Kidney glomerular epithelial cell (primary cell): ENCODE measurements around the gene ACVR2B.

Source experiments
- DNase-seq: peaks from one replicate; lab custom pipeline; 2025; lab: John Stamatoyannopoulos, UW

Gene ACVR2B

DNA sequence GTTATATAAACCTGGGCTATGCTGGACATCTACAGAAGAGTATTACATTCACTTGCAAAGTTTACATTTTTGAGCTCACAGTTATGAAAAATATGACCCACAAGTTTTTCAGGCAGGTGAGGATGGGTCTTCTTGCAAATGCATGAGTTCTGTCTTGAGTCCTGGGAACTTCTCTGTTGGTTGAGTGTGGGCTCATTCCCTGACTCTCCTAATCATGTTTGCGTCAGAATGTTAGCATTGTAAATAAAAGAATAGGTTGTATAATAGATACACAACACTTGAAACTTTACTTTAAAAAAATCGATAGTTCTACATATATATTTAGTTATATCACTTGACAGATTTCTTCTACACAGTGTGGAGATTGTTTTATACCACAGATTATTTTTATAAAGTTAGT lies 35.3 kb downstream of the ACVR2B start:
- no peak for DNase-seq

DNA sequence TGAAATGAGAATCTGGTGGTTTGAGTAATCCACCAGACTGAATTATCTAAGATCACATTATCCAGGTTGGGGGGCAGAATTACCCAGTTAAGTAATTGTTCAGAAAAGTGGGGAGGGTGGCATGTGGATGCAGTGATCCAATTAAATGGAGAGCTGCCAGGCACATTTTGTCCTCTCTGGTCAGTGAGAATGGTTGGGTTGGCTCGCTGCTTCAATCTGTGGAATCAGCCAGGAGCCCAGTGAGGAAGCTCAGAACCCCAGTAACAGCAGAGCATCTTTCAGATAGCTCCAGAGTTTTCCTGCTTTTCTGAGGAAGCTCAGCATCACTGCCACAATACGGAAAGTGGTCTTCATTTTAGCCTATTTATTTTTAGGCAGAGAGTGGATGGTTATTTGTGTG lies 36.1 kb downstream of the ACVR2B start:
- DNase-seq, result no peak

DNA sequence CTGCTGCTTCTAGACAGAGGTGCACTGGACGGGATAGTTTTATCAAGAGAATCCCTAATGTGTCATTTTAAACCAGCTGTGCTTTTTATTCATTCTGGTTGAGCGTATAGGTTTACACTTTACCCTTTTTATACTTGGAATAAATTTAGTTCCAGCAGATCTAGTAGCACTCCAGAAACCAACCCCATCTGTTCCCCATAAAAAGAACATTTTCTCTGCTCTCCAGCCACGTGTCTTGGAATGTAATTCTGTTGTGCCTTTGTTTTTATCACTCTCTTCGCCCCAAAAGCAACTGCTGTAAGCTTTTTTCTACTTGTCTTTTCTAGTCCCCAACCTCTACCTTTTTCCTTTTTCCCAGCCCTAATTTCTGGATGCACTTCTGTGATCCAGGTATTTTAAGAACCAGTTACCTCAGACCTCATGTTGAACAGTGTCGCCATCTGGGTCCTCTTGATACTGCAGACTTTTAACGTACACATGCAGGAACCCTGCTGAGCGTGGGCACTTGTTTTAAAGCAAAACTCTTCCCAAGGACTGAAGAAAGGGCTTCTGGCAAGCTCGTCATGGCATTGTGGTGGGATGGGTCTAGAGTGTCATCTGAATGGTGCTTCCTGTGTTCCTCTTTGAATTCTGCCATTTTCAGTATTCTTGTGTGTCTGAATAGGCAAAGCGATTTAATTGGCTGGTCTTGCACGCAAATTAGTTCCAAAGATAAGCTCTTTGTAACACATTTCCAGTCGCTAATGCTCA lies 36.8 kb downstream of the ACVR2B start:
- DNase-seq, result no peak

DNA sequence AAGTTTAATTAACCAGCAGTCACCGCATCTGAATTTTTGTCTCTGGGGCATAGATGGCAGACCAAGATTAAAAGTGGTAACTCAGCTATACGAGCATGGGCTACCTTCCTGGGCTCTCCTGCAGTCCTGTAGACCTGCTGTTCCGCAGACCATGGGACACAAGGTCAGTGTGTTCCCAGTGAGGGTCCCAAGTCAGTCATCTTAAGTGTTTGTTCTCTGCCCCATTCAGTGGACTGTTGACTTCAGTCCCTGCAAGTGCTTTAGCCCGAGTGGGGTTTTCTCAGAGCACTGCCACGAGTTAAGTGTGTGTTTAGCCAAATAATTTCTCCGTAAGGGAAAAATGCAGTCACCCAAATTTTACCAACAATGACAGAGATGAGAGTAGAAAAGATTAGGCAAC lies 37.5 kb downstream of the ACVR2B start:
- DNase-seq, result no peak

DNA sequence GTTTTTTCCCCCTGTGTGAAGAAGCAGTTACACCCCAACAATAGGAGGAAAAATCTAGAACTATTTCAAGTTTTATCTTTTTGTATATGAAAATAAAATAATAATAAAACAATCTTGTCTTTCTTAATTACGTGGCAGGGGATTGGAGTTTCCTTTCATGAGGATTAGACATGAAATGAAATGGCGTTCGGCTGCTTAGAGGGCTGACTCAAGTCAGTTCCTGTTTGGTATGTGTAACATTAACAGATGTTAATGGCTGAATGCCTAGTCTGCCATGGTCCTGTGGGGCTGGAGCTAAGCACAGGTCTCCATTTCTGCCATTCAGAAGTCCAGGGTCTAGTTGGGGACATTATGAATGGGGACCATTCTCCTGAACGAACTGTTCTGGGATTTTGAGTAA lies 39.3 kb downstream of the ACVR2B start:
- DNase-seq, result no peak

DNA sequence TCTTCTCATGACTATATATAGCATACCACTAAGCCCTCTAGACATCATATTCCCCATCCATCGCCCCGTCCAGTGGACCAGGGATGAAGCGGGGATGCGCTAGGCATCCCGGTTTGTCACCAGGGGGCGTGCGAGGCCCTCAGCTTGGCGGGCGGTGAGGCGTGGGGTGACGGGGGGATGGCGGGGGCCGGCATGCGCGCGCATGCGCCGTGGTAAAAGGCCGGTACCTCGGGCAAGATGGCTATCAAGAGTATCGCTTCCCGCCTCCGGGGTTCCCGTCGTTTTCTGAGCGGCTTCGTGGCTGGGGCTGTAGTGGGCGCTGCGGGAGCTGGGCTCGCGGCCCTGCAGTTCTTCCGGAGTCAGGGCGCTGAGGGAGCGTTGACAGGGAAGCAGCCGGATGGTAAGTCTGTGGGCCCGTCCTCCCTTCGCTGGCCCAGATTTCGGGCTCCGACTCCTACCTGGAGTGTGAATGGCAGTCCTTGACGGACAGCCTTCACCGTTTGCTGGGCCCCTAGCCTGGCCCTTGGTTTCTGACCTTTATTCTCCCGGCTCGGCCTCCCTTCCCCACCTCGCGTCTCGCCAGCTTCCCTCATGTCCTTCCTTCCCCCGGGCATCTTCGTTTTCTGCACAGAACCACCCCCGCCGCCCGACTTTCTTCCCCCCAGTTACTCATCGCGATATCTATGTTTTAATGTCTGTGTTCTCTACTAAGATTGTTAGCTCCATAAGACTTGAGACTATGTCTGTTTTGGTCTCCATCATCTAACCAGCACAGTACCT lies 42.6 kb downstream of the ACVR2B start, which contains the start of gene EXOG:
TSS of gene EXOG (plus strand) at position 210 of the 780 bp plus-strand sequence. CDS start at position 238, 28 bp downstream.
- DNase-seq, result peak; percentile 69

DNA sequence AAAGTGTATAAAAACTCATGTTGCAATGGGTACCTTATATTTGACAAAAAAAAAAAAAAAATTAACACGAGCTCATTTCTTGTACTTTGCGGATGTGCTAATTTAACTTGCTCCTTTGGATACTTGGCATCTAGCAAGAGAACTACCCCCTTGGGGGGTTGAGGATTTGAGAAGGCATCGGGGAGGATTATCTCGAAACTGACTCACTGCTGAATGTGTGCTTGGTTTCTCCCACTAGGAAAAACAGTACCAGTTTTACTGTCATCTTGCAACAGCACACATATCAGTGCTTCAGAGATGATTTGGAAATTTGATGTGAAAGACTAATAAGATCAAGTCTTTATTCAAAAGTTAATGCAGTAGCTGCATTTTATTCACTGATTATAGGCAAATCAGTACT lies 43.3 kb downstream of the ACVR2B start:
- DNase-seq, result peak; percentile 22

DNA sequence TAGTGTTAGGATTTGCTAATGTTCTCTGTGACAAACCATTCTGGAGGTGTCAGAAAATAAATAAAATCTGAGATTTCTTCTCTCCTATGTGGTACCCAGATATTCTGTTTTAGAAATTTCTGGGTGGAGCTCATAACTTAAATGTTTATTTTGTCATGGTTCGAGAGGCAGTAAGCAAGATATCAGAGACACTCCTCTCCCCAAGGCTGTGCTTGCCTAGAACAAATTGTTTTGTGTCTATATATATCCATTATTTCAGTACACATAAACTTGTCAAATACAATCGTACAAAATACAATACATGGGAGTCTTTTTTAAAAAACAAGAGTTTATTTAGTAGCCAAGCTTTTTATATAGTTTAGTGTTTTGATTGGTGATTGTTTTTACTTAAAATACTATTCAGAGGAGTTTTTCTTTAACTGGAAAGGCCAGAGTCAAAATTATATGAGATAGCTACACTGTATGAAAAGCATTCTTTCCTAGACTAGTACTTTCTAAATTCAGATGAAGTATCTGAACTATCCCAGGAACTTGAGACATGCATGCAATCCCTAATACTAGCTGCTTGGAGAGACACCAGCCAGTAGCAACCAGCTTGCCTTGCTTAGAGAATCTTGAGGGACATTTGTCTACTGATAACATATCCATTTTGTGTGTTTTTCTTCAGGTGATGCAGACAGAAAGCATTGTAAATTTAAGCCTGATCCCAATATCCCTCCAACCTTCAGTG lies 47.2 kb downstream of the ACVR2B start:
- DNase-seq, result no peak

DNA sequence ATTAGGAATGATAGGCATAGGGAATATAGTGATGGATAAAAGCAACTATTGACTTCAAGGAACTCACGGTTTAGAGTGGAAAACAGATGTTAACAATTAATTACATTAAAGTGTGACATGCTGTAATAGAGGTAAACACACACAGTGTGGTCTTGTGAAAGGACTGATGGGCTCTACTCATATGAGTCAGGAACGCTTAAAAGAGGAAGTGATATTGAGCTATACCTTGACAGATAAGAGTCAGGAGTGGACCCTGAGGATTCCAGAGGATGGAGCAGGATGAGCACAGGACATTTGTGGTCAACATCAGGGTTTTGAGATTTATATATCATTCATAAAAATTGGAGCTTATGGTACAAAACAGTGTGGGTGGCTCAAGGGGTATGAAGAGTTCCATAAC lies 53.4 kb downstream of the ACVR2B start:
- DNase-seq, result no peak

DNA sequence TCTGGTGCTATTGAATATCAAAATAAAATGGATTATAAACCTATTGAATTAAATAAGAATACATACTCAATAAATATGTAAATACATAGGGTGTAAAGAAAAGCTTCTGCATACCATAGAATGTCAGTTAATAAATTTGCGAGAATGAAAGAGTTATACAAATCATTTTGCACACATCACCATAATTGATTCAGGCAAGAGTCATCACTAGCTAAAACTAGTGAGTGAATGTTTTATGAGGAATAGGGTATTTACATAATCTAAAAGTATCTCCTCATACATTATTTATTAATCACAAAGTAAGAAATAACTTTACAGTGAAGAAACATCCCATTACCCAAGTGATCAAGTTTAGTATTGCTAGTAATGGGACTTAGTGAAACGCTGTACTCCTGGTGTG lies 56.0 kb downstream of the ACVR2B start:
- no peak for DNase-seq

DNA sequence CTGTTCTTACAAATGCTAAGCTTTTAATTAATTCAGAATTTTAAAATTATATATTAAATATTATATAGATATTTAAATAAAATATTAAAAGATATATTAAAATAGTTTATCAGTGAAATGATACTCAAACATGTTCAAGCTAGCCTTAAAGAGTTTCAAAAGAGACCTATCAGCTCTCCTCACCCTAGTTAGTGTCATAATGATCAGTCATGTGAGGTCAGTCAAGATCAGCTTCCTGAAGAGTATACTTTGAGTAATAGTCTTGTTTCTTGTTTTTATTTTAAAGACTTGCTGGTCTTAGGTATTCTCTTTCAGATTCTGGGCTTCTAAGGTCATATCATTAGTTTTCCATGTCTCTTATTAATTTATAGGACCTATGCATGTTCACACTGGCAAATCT lies 56.9 kb downstream of the ACVR2B start:
- DNase-seq, result no peak

DNA sequence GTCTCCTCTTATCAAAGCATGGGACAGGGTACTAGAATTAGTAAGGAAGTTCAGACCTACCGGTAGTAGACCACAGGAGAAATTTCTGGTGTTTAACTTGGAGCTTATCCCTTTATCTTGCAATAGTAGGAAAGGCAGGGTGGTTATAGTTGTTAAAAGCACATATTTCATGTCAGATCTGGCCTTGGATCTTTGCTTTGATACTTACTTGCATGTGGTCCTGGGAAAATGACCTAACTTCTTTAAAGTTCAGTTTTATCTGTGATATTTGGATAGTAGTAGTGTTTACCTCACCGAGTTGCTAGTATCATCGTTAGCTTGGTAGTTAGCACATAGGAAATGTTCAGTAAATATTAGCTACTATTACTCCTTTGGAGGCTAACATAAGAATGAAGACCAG lies 57.9 kb downstream of the ACVR2B start:
- no peak for DNase-seq

DNA sequence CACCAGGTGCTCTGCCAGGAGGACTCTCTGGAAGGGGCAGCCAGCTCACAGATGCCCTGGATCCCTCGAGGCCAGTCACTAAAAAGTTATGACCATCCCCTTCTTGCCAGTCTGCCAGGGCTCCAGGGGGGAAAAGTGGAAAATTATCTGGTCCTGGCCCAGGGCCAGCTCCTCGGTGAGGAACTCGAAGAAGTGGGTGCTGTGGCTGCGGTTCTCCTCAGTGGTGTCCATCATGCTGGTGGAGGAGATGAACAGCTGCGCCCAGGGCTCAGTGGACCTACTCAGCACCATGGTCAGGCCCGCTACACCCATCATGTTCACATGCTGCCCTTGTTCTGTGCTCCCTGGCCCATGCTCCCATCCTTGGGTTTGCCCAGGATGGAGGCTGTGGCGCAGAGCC lies 61.7 kb downstream of the ACVR2B start:
- no peak for DNase-seq

DNA sequence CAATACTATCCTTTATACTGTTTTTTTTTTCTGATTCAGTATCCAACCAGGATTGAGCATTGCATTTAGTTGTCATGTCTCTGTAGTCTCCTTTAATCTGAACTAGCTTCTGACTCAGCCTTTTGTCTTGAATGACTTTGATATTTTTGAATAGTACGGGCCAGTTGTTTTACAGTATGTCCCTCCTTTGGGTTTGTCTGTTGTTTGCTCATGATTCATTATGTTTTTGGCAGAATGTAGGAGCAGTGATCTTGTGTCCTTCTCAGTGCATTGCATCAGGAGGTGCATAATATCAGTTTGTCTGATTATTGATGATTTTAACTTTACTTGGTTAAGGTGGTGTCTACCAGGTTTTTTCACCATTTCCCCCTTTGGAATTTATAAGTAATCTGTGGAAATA lies 63.0 kb downstream of the ACVR2B start:
- DNase-seq, result no peak

DNA sequence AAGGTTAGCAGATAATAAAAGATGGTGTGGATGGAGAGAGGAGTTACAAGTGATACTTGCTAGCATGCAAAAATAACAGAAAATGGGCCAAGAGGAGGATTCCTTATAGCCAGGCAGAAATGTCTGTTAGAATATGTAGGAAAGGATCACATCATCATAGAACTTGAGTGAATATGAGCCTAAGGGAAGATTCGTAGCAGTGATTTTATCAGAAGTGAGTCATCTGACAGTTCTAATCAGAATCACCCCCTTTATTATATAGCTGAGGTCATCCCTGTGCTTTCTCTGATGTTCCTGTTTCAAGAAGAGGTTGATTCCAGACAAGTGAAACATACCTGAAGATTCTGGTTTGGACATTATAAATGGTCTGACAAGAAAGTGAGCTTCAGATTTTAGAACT lies 65.3 kb downstream of the ACVR2B start:
- DNase-seq, result no peak

DNA sequence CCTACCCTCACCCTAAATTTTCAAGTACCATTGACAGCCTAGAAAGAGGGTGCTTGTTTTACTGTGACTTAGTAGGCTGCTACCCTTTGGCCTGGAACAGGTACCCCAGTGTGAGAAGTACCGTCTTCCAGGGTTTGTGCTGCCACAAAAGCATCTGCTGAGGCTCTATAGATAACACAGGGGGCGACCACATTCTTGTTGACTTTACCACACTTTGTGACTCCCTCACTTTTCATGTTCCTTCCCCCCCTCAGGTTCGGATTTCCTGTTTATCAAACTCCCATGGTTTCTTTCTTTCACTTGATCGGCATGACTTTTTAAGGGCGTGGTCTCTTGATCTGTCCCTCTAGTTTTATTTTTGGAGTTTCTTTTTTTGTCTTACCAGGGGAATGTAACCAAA lies 66.0 kb downstream of the ACVR2B start:
- no peak for DNase-seq

DNA sequence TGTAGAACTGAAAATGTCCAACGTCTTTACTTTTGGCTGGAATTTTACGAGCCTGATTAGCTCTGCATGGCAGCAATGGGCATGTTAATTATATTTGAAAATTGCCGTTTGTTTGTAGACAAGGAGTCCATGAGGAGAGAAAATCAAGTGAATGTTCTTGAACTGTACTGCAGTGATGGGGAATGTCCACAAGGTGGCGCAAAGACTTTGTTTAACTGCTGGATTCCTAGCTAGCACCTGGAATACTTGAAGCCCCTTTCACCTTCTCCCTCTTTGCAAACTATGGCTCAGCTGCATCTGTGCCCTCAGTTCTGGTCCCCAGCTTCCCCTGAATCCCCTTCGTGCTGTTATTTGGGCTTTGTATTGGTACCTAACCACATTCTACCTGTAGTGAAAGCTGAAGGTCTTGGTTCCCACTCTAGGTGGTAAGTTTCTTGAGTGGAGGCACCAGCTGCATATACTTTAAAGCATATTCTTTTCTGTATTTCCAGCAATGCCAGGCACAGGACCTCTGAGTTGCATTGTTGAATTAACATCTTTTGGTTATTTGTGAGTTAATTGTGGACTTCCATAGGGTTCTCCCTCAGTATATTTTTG lies 67.8 kb downstream of the ACVR2B start:
- DNase-seq, result peak; percentile 57

DNA sequence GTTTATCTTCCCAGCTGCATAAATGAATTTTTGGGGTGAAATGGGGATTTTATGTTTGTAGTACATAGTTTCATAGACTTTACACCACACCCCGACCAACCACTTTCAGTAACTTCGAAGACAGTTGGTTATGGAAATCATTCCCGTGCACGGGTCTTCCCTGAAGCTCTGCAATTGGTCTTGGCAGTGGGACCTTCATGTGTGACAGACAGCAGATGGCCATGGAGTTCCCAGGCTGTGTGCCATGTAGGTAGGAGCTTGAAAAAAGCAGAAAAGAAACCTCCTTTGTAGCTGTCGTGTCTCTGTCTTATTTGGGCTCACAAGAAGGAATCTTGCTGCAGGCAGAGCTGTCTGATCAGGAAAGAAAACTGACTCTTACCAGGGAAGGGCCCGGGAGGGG lies 68.3 kb downstream of the ACVR2B start:
- DNase-seq, result no peak

DNA sequence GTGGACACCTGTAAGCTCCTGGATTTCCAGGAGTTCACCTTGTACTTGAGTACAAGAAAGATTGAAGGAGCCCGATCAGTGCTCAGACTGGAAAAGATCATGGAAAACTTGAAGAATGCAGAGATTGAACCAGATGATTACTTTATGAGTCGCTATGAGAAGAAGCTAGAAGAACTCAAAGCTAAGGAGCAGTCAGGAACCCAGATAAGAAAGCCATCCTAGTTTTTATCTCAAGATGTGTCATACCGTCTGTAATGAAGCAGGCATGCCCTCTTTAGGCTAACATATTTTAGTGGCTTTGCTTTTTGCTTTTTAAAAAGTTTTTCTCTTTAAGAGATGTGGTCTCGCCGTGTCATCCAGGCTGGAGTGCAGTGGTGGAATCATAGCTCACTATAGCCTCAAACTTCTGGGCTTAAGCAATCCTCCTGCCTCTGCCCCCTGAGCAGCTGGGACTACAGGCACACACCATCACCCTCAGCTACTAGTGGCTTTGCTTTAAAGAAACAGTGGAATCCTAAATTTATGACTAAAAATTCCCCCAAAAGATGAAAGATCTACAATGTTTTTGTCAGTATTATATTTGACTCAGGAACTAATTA lies 70.5 kb downstream of the ACVR2B start:
- DNase-seq, result no peak

DNA sequence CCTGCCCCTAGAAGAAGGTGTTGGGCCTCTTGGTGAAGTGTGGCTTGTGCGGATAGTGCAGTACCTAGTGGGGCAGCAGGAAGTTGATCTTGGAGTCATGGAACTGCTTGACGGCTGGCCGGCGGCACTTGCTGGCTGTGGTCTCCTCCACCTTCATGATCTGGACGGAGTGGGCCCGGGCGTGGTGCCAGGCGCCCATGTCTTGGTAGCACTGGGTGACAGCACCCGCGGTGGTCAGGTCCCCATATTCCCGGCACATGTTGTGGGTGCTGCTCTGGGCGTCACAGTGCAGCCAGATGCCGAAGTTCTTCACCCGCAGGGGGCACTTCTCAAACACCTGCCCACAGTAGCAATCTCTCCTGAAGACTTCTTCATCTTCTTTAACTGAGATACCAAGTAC lies 73.1 kb downstream of the ACVR2B start:
- no peak for DNase-seq

DNA sequence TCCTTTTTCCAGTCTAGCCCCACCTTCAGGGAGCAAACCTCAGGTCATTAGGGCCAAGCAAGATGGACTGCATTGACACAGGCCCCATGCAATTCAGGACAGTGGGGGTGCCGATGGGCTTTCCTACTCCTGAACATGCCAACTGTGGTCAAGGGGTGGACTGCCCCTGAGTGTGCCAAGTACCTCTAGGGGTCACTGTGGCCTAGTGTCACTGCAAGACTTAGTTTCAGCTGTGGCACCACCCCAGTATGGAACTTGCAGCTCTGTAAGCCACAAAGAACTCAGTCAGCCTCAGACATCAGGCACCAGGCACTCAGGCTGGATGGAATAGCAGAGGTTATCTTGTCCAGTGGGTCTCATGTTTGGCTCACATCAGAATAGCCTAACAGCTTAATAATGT lies 74.8 kb downstream of the ACVR2B start:
- DNase-seq, result no peak

DNA sequence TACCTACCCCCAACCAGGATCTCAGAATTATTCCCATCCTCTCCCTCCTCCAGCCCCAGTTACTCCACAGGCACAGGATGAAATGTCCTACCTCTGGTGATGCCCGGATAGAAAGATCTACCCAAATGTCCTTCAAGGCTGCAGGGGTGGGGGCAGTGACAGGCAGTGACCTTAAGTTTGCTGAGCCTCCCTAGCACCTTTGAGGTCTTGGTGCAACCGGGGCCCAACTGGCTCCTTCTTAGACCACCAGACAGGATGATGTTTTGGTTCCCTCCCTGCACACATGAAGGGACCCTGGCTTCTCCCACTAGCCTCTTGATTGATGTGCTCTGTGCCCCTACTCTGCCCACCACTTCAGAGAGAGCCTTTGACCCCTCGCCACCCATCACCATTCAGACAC lies 78.8 kb downstream of the ACVR2B start:
- DNase-seq, result no peak
